Hematopoietic multipotent progenitor cell treated with erythropoietin and hydrocortisone succinate and interleukin-3 and kit ligand, for 15 days (in vitro differentiated cells): ENCODE results near the gene NCAPG.

ENCODE experiments used
- DNase-seq: peaks from one replicate; pipeline ENCODE4 v3.0.0-alpha.2; 2015; ENCODE audit warnings: low spot score

The NCAPG gene

DNA sequence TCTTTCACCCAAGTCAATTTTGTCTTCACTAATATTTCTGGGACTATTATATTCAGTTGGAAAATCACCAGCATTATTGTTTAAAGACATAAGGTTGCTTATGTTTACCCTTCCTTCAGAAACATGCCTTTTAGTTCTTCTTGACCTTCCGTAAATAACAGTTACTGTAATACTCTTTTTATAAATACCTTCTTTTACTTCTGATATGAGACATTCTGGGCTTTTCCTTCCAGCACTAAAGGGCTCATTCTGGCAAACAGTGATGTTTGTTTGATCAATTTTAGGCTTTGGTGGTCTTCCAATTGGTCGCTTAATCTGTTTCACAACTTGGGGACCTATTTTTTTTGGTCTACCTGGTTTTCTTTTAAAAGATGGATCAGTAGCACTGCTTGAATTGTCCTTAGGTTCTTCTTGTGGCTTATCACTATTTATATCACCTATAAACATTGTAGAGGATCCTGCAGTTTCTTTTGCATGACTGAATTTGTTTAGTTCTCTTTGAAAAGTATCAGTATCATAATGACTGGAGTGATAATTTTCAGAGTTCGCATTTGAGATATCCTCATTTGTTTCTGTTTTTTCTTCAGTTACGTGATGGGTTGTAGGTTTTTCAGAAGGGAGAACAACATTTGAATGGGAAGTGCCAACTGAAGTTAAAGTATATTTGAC lies 64.8 kb downstream of the NCAPG start:
- DNase-seq, result no peak

- DNase-seq, result no peak
Measured at GRCh38 chr4:17876943-17877342, 66.2 kb downstream of the NCAPG start.

DNA sequence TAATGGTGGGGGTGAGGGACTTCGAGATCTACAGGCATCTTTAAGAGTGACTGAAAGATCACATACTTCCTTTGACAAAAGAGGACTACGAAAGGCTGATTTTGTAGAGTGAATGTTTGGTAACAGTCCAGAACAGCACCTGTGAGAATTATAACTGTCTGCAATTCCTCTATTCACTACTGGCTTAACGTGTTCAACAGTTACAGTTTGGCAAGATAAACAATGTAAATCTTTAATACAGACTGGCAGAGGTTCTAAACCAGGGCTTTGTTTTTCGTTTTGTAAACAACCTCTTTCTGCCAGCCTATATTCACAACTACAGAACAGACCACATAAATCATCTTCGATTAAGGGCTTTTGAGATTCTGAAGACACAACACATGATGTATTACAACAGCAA lies 66.9 kb downstream of the NCAPG start:
- DNase-seq, result no peak

- DNase-seq, result no peak
Measured at GRCh38 chr4:17884063-17884462, 73.3 kb downstream of the NCAPG start.

GRCh38 chr4:17884511-17884910 lies 73.7 kb downstream of the NCAPG start:
- no peak for DNase-seq

GRCh38 chr4:17889692-17890091 lies 78.9 kb downstream of the NCAPG start:
- no peak for DNase-seq

DNA sequence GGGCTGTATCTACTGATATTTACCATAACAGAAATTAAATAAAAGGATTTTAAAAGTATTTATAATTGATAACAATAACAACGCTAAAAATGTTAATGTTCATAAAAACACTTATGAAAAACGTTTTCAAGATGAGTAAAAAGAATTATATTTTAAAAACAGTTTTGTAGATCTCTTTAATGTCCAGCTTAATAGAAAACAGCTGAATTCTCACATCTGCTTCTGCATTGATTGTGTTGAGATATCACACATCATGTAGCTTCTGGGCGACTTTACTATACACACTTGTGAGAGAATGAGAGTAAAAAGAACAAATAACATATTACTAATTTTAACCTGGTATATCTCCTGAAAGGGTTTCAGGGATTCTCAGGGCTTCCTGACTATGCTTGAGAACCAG lies 83.6 kb downstream of the NCAPG start:
- no peak for DNase-seq
